Trophoblast cell (in vitro differentiated cells and primary cell): ENCODE results near the gene TMC3.

ENCODE experiments used
- DNase-seq, 2 donors: peaks; one replicate each; pipeline ENCODE4 v3.0.0-alpha.2; 2016
- H2AFZ ChIP-seq: 2 replicates; pipeline ENCODE4 v1.6.1; 2013; ENCODE audit warnings: low read length, moderate library complexity, mild to moderate bottlenecking; ENCODE audit not compliant: insufficient read depth, poor library complexity
- H2AK5ac ChIP-seq: 2 replicates; pipeline ENCODE4 v1.6.1; 2013; ENCODE audit warnings: mild to moderate bottlenecking, low read length
- H2BK120ac ChIP-seq: 2 replicates; pipeline ENCODE4 v1.6.1; 2013; ENCODE audit warnings: low read length, mild to moderate bottlenecking, moderate library complexity; ENCODE audit not compliant: insufficient read depth, poor library complexity
- H2BK12ac ChIP-seq: 2 replicates; pipeline ENCODE4 v1.6.1; 2013; ENCODE audit warnings: mild to moderate bottlenecking, low read length, moderate library complexity
- H2BK5ac ChIP-seq: 2 replicates; pipeline ENCODE4 v1.6.1; 2013; ENCODE audit warnings: low read length, low read depth, moderate library complexity, mild to moderate bottlenecking; ENCODE audit not compliant: poor library complexity
- H3K14ac ChIP-seq: 2 replicates; pipeline ENCODE4 v1.6.1; 2013; ENCODE audit warnings: mild to moderate bottlenecking, low read length
- H3K18ac ChIP-seq: 2 replicates; pipeline ENCODE4 v1.6.1; 2013; ENCODE audit warnings: mild to moderate bottlenecking, low read length
- H3K23ac ChIP-seq: 2 replicates; pipeline ENCODE4 v1.6.1; 2013; ENCODE audit warnings: low read length
- H3K27ac ChIP-seq: 2 replicates; pipeline ENCODE4 v1.5.1; 2013; ENCODE audit warnings: low read depth, mild to moderate bottlenecking, inconsistent platforms, low read length, moderate library complexity
- H3K27me3 ChIP-seq: 2 replicates; pipeline ENCODE4 v1.6.1; 2013; ENCODE audit warnings: inconsistent platforms, mild to moderate bottlenecking, low read length, moderate library complexity; ENCODE audit not compliant: insufficient read depth
- H3K36me3 ChIP-seq, 2 experiments: 1 replicate in 1 of 2; 2 replicates in 1 of 2; pipeline ENCODE4 v1.6.1; 2013; ENCODE audit warnings: low read length in 2 of 2, mild to moderate bottlenecking in 2 of 2, moderate library complexity in 1 of 2; ENCODE audit not compliant: insufficient read depth in 2 of 2, control insufficient read depth in 1 of 2
- H3K4ac ChIP-seq: 2 replicates; pipeline ENCODE4 v1.6.1; 2013; ENCODE audit warnings: low read depth, mild to moderate bottlenecking, low read length, moderate library complexity
- H3K4me1 ChIP-seq, 2 experiments: 1 replicate in 1 of 2; 2 replicates in 1 of 2; pipeline ENCODE4 v1.6.1; 2013; ENCODE audit warnings: low read length in 2 of 2, mild to moderate bottlenecking in 2 of 2, moderate library complexity in 1 of 2; ENCODE audit not compliant: insufficient read depth in 2 of 2, control insufficient read depth in 1 of 2
- H3K4me2 ChIP-seq: 2 replicates; pipeline ENCODE4 v1.6.1; 2013; ENCODE audit warnings: inconsistent platforms, mild to moderate bottlenecking, low read length, moderate library complexity
- H3K4me3 ChIP-seq: 2 replicates; pipeline ENCODE4 v1.5.1; 2013; ENCODE audit warnings: mild to moderate bottlenecking, low read depth, low read length, inconsistent platforms
- H3K79me1 ChIP-seq: one replicate; pipeline ENCODE4 v1.6.1; 2013; ENCODE audit warnings: low read length
- H3K79me2 ChIP-seq: 2 replicates; pipeline ENCODE4 v1.6.1; 2013; ENCODE audit warnings: low read length, mild to moderate bottlenecking; ENCODE audit not compliant: control insufficient read depth, insufficient read depth, poor library complexity
- H3K9ac ChIP-seq: 2 replicates; pipeline ENCODE4 v1.6.1; 2013; ENCODE audit warnings: mild to moderate bottlenecking, low read length
- H3K9me3 ChIP-seq: 2 replicates; pipeline ENCODE4 v1.6.1; 2013; ENCODE audit warnings: low read depth, mild to moderate bottlenecking, control low read depth, inconsistent platforms, low read length; ENCODE audit not compliant: insufficient read depth
- H4K12ac ChIP-seq: 2 replicates; pipeline ENCODE4 v1.6.1; 2013; ENCODE audit warnings: low read depth, mild to moderate bottlenecking, low read length, moderate library complexity
- H4K8ac ChIP-seq: 2 replicates; pipeline ENCODE4 v1.6.1; 2013; ENCODE audit warnings: low read depth, mild to moderate bottlenecking, low read length, moderate library complexity
- H4K91ac ChIP-seq: one replicate; pipeline ENCODE4 v1.6.1; 2013; ENCODE audit warnings: low read depth, mild to moderate bottlenecking, low read length, moderate library complexity
- WGBS: extraction: QIAGEN DNeasy Blood & Tissue Kit; methylation state at CpG from one replicate; pipeline ENCODE4 v1.1.7; 2013; ENCODE audit warnings: missing lambda C conversion rate; ENCODE audit not compliant: insufficient read length, insufficient coverage; ENCODE audit errors: extremely low coverage; 5-methylcytosine and 5-hydroxymethylcytosine counted together

Gene TMC3

GRCh38 chr15:81380203-81380602 lies 6.2 kb upstream of the TMC3 start:
- no peak overlapping the region for H2AK5ac ChIP-seq

GRCh38 chr15:81379269-81379668 lies 5.3 kb upstream of the TMC3 start:
- H2BK12ac ChIP-seq = no peak overlapping the region
- peaks cover 1% of the 10 kb centered on the region for H3K9me3 ChIP-seq
- no peak overlapping the region for H2BK5ac ChIP-seq
- no peak overlapping the region for H3K23ac ChIP-seq
- H3K4me1 ChIP-seq = no peaks in the 10 kb centered on the region
- H3K4ac ChIP-seq = no peak overlapping the region
- no peak overlapping the region for H3K4me2 ChIP-seq
- H4K8ac ChIP-seq = no peak overlapping the region
- H3K14ac ChIP-seq = no peak overlapping the region
- no peaks in the 10 kb centered on the region for H3K36me3 ChIP-seq
- no peak overlapping the region for H2AFZ ChIP-seq
- H3K4me3 ChIP-seq = no peak overlapping the region
- H2AK5ac ChIP-seq = no peak overlapping the region
- no peak for DNase-seq
- no peaks in the 10 kb centered on the region for H3K27me3 ChIP-seq
- no peak overlapping the region for H4K91ac ChIP-seq
- H3K9ac ChIP-seq = no peak overlapping the region
- H3K27ac ChIP-seq = no peak overlapping the region
- H2BK120ac ChIP-seq = no peak overlapping the region
- no peak overlapping the region for H3K18ac ChIP-seq
- H4K12ac ChIP-seq = no peak overlapping the region
- no CpG with 5 or more reads among the region's 9 CpGs for WGBS
- no peaks in the 10 kb centered on the region for H3K79me1 ChIP-seq
- H3K79me2 ChIP-seq = no peaks in the 10 kb centered on the region

More at GRCh38 chr15:81380203-81380602, 6.2 kb upstream of the TMC3 start:
- no peak for DNase-seq
- Histone ChIP-seq H3K9me3 (peaks cover 3% of the 10 kb centered on the region), H3K27ac (no peak overlapping the region), H2AFZ (no peak overlapping the region), H3K4me1 (no peaks in the 10 kb centered on the region), H2BK120ac (no peak overlapping the region), H3K23ac (no peak overlapping the region), H3K36me3 (no peaks in the 10 kb centered on the region), H3K4me2 (no peak overlapping the region), H3K79me1 (no peaks in the 10 kb centered on the region), H4K8ac (no peak overlapping the region), H4K91ac (no peak overlapping the region), H3K27me3 (no peaks in the 10 kb centered on the region), H4K12ac (no peak overlapping the region), H3K9ac (no peak overlapping the region), H3K79me2 (no peaks in the 10 kb centered on the region), H3K4me3 (no peak overlapping the region), H3K4ac (no peak overlapping the region), H3K14ac (no peak overlapping the region), H2BK12ac (no peak overlapping the region), H3K18ac (no peak overlapping the region), H2BK5ac (no peak overlapping the region)
- no CpG with 5 or more reads among the region's 3 CpGs for WGBS

GRCh38 chr15:81378443-81378842 lies 4.4 kb upstream of the TMC3 start:
- H3K36me3 ChIP-seq = no peaks in the 10 kb centered on the region
- no CpG with 5 or more reads among the region's 2 CpGs for WGBS

GRCh38 chr15:81377871-81378270 lies 3.9 kb upstream of the TMC3 start:
- WGBS = no CpG with 5 or more reads among the region's 4 CpGs
- H4K12ac ChIP-seq = no peak overlapping the region
- no peak for DNase-seq

More at GRCh38 chr15:81378443-81378842, 4.4 kb upstream of the TMC3 start:
- H3K23ac ChIP-seq = no peak overlapping the region
- no peak overlapping the region for H3K27ac ChIP-seq
- no peak for DNase-seq
- no peak overlapping the region for H4K91ac ChIP-seq
- no peak overlapping the region for H2BK120ac ChIP-seq
- no peaks in the 10 kb centered on the region for H3K27me3 ChIP-seq
- no peaks in the 10 kb centered on the region for H3K4me1 ChIP-seq
- H3K79me2 ChIP-seq = no peaks in the 10 kb centered on the region
- H3K9ac ChIP-seq = no peak overlapping the region
- no peak overlapping the region for H2AK5ac ChIP-seq
- no peak overlapping the region for H2BK5ac ChIP-seq
- H3K79me1 ChIP-seq = no peaks in the 10 kb centered on the region
- no peak overlapping the region for H3K18ac ChIP-seq
- no peak overlapping the region for H3K4me2 ChIP-seq
- H2AFZ ChIP-seq = no peak overlapping the region
- H3K9me3 ChIP-seq = peaks cover 1% of the 10 kb centered on the region
- H2BK12ac ChIP-seq = no peak overlapping the region
- no peak overlapping the region for H3K14ac ChIP-seq
- no peak overlapping the region for H3K4me3 ChIP-seq
- no peak overlapping the region for H4K8ac ChIP-seq
- no peak overlapping the region for H4K12ac ChIP-seq
- no peak overlapping the region for H3K4ac ChIP-seq

More at GRCh38 chr15:81377871-81378270, 3.9 kb upstream of the TMC3 start:
- no peak overlapping the region for H3K4me2 ChIP-seq
- no peaks in the 10 kb centered on the region for H3K36me3 ChIP-seq
- H2BK12ac ChIP-seq = no peak overlapping the region
- H3K14ac ChIP-seq = no peak overlapping the region
- H2BK5ac ChIP-seq = no peak overlapping the region
- no peaks in the 10 kb centered on the region for H3K79me1 ChIP-seq
- no peak overlapping the region for H3K18ac ChIP-seq
- H2AFZ ChIP-seq = no peak overlapping the region
- no peak overlapping the region for H3K4me3 ChIP-seq
- no peaks in the 10 kb centered on the region for H3K27me3 ChIP-seq
- no peaks in the 10 kb centered on the region for H3K79me2 ChIP-seq
- no peaks in the 10 kb centered on the region for H3K4me1 ChIP-seq
- H2AK5ac ChIP-seq = no peak overlapping the region
- no peak overlapping the region for H3K23ac ChIP-seq
- H3K4ac ChIP-seq = no peak overlapping the region
- no peak overlapping the region for H4K91ac ChIP-seq
- no peak overlapping the region for H3K9ac ChIP-seq
- peaks cover 1% of the 10 kb centered on the region for H3K9me3 ChIP-seq
- no peak overlapping the region for H2BK120ac ChIP-seq
- H3K27ac ChIP-seq = no peak overlapping the region
- H4K8ac ChIP-seq = no peak overlapping the region
